HG03196 (cell line): ENCODE measurements around the gene NFKBIZ.

Source experiments
- ATAC-seq: cut with Tn5 transposase; IDR thresholded peaks from one replicate; pipeline ENCODE4 v1.9.1; 2021; ENCODE audit not compliant: unreplicated experiment

The NFKBIZ gene

GRCh38 chr3:101848754-101849713 lies at the start of gene NFKBIZ:
NFKBIZ (plus strand) TSS chr3:101849514; CDS start chr3:101849629, 115 bp downstream.
- peak; percentile 78 for ATAC-seq

- no peak for ATAC-seq
These were observed 48.1 kb upstream of the NFKBIZ start for GRCh38 chr3:101801174-101801573.

- no peak for ATAC-seq
These were observed 47.1 kb upstream of the NFKBIZ start for GRCh38 chr3:101802179-101802578.

GRCh38 chr3:101803173-101803782 lies 46.0 kb upstream of the NFKBIZ start:
- peak; percentile 93 for ATAC-seq

- ATAC-seq = no peak
These were observed 45.4 kb upstream of the NFKBIZ start for GRCh38 chr3:101803939-101804338.

GRCh38 chr3:101806491-101806890 lies 42.8 kb upstream of the NFKBIZ start:
- no peak for ATAC-seq

- ATAC-seq = peak; percentile 53
These were observed 41.4 kb upstream of the NFKBIZ start for GRCh38 chr3:101807888-101808287.

GRCh38 chr3:101809178-101810021 lies 39.9 kb upstream of the NFKBIZ start:
- ATAC-seq = no peak

GRCh38 chr3:101810022-101810418 lies 39.3 kb upstream of the NFKBIZ start:
- ATAC-seq = no peak

- ATAC-seq = no peak
These were observed 37.4 kb upstream of the NFKBIZ start for GRCh38 chr3:101811875-101812274.

GRCh38 chr3:101812895-101813294 lies 36.4 kb upstream of the NFKBIZ start:
- no peak for ATAC-seq

GRCh38 chr3:101813817-101814440 lies 35.4 kb upstream of the NFKBIZ start:
- ATAC-seq = no peak

GRCh38 chr3:101814835-101815234 lies 34.5 kb upstream of the NFKBIZ start:
- no peak for ATAC-seq

- ATAC-seq = no peak
These were observed 32.8 kb upstream of the NFKBIZ start for GRCh38 chr3:101816215-101817149.

- no peak for ATAC-seq
These were observed 31.3 kb upstream of the NFKBIZ start for GRCh38 chr3:101817992-101818391.

- ATAC-seq = no peak
These were observed 29.6 kb upstream of the NFKBIZ start for GRCh38 chr3:101819649-101820206.

- ATAC-seq = no peak
These were observed 27.8 kb upstream of the NFKBIZ start for GRCh38 chr3:101821503-101821902.

GRCh38 chr3:101823525-101823924 lies 25.8 kb upstream of the NFKBIZ start:
- no peak for ATAC-seq

- ATAC-seq = no peak
These were observed 24.6 kb upstream of the NFKBIZ start for GRCh38 chr3:101824702-101825101.
